ENCODE results near the gene CD44.

Gene CD44

DNA sequence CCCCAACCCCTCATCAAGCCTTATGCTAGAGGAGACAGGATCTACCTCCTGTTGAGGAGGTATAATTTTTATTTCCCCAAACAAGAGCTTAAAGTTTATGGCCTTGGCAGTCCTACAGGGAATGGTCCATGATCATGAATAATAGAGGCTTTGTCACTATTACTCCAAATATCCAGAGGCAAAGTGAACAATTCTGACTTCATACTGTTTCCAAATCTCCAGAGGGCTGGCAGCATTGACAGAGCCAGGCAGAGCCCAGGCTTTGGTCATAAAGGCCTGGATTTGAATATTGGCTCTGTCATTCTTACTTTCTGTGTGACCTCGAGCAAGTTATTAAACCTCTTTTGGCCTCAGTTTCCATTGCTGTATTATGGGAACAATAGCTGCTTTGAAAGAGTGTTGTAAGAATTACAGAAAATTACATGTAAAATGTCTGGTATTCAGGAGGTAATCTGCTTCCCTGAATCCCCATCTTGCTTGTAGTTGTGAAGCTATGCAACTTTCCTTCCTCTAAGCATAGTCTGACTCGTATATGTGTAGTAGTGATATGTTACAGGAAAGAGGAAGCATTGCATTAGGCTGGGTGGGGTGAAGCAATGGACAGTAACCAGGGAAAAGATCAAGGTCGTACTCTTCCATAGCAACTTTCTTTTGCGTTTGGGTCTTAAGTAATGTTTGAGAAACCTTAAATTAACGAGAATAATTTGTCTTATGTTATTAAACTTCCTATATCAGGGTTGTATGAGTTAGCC is 88.8 kb downstream of the CD44 start:
- TF ChIP-seq, protein P1, sequence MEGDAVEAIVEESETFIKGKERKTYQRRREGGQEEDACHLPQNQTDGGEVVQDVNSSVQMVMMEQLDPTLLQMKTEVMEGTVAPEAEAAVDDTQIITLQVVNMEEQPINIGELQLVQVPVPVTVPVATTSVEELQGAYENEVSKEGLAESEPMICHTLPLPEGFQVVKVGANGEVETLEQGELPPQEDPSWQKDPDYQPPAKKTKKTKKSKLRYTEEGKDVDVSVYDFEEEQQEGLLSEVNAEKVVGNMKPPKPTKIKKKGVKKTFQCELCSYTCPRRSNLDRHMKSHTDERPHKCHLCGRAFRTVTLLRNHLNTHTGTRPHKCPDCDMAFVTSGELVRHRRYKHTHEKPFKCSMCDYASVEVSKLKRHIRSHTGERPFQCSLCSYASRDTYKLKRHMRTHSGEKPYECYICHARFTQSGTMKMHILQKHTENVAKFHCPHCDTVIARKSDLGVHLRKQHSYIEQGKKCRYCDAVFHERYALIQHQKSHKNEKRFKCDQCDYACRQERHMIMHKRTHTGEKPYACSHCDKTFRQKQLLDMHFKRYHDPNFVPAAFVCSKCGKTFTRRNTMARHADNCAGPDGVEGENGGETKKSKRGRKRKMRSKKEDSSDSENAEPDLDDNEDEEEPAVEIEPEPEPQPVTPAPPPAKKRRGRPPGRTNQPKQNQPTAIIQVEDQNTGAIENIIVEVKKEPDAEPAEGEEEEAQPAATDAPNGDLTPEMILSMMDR (IDR thresholded peaks at IDR 0.05; ENCODE audit: insufficient read depth, low read length, poor library complexity, severe bottlenecking), result no peak
- no peaks in the 10 kb centered on the region for H3K27me3 ChIP-seq (replicated peaks; ENCODE audit: control insufficient read depth, insufficient read depth, low read length)
- no peak overlapping the region for H3K4me3 ChIP-seq (replicated peaks; ENCODE audit: low read depth, low read length)
- no peak for DNase-seq (ENCODE audit: extremely low read depth, insufficient read length)
- peaks cover 32% of the 10 kb centered on the region for H3K36me3 ChIP-seq (ENCODE audit: control insufficient read depth, insufficient read depth, low read length)

- Histone ChIP-seq H3K4me3 (replicated peaks; ENCODE audit: low read depth, low read length) (no peak overlapping the region), H3K36me3 (ENCODE audit: control insufficient read depth, insufficient read depth, low read length) (peaks cover 29% of the 10 kb centered on the region), H3K27me3 (replicated peaks; ENCODE audit: control insufficient read depth, insufficient read depth, low read length) (no peaks in the 10 kb centered on the region)
- TF ChIP-seq, protein P1 (IDR thresholded peaks at IDR 0.05; ENCODE audit: insufficient read depth, low read length, poor library complexity, severe bottlenecking), result no peak
- no peak for DNase-seq (ENCODE audit: extremely low read depth, insufficient read length)
Measured at GRCh38 chr11:35228328-35228725, 89.4 kb downstream of the CD44 start.

DNA sequence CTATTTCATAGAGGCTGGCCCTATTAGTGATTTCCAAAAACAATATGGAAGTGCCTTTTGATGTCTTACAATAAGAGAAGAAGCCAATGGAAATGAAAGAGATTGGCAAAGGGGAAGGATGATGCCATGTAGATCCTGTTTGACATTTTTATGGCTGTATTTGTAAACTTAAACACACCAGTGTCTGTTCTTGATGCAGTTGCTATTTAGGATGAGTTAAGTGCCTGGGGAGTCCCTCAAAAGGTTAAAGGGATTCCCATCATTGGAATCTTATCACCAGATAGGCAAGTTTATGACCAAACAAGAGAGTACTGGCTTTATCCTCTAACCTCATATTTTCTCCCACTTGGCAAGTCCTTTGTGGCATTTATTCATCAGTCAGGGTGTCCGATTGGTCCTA is 91.4 kb downstream of the CD44 start:
- Histone ChIP-seq H3K27me3 (replicated peaks; ENCODE audit: control insufficient read depth, insufficient read depth, low read length) (no peaks in the 10 kb centered on the region), H3K4me3 (replicated peaks; ENCODE audit: low read depth, low read length) (no peak overlapping the region), H3K36me3 (ENCODE audit: control insufficient read depth, insufficient read depth, low read length) (peaks cover 15% of the 10 kb centered on the region)
- DNase-seq (ENCODE audit: extremely low read depth, insufficient read length), result no peak
- TF ChIP-seq, protein P1 (IDR thresholded peaks at IDR 0.05; ENCODE audit: insufficient read depth, low read length, poor library complexity, severe bottlenecking), result no peak

DNA sequence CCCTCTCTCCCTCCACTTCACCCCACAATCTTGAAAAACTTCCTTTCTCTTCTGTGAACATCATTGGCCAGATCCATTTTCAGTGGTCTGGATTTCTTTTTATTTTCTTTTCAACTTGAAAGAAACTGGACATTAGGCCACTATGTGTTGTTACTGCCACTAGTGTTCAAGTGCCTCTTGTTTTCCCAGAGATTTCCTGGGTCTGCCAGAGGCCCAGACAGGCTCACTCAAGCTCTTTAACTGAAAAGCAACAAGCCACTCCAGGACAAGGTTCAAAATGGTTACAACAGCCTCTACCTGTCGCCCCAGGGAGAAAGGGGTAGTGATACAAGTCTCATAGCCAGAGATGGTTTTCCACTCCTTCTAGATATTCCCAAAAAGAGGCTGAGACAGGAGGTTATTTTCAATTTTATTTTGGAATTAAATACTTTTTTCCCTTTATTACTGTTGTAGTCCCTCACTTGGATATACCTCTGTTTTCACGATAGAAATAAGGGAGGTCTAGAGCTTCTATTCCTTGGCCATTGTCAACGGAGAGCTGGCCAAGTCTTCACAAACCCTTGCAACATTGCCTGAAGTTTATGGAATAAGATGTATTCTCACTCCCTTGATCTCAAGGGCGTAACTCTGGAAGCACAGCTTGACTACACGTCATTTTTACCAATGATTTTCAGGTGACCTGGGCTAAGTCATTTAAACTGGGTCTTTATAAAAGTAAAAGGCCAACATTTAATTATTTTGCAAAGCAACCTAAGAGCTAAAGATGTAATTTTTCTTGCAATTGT is 92.3 kb downstream of the CD44 start:
- TF ChIP-seq, protein P1 (IDR thresholded peaks at IDR 0.05; ENCODE audit: insufficient read depth, low read length, poor library complexity, severe bottlenecking), result no peak
- H3K4me3 ChIP-seq (replicated peaks; ENCODE audit: low read depth, low read length), result no peak overlapping the region

GRCh38 chr11:35232891-35233330 is 93.9 kb downstream of the CD44 start:
- Histone ChIP-seq H3K4me3 (replicated peaks; ENCODE audit: low read depth, low read length) (no peak overlapping the region), H3K27me3 (replicated peaks; ENCODE audit: control insufficient read depth, insufficient read depth, low read length) (no peaks in the 10 kb centered on the region), H3K36me3 (ENCODE audit: control insufficient read depth, insufficient read depth, low read length) (peaks cover 10% of the 10 kb centered on the region)
- TF ChIP-seq, protein P1 (IDR thresholded peaks at IDR 0.05; ENCODE audit: insufficient read depth, low read length, poor library complexity, severe bottlenecking), result no peak
- DNase-seq (ENCODE audit: extremely low read depth, insufficient read length), result no peak

More for the DNA sequence above, 92.3 kb downstream of the CD44 start:
- DNase-seq (ENCODE audit: extremely low read depth, insufficient read length), result no peak
- peaks cover 15% of the 10 kb centered on the region for H3K36me3 ChIP-seq (ENCODE audit: control insufficient read depth, insufficient read depth, low read length)
- H3K27me3 ChIP-seq (replicated peaks; ENCODE audit: control insufficient read depth, insufficient read depth, low read length), result no peaks in the 10 kb centered on the region
